DOHH2 (cell line): ENCODE measurements around the gene TEAD4.

Source experiments
- CTCF ChIP-seq: fragments of 200-600 bp; sonication (generic); IDR thresholded peaks from one replicate; pipeline ENCODE4 v1.5.1; 2014; ENCODE audit warnings: antibody characterized with exemption, mild to moderate bottlenecking, low read depth, low read length; ENCODE audit not compliant: poor library complexity, severe bottlenecking
- EZH2phosphoT487 ChIP-seq: fragments of 200-600 bp; sonication (generic); IDR thresholded peaks from 2 replicates; pipeline ENCODE4 v1.6.1; 2017; ENCODE audit warnings: borderline replicate concordance, mild to moderate bottlenecking, antibody characterized with exemption, low read length, moderate library complexity, mixed read lengths

GRCh38 chr12:3085341-3086139 lies 126.3 kb downstream of the TEAD4 start:
- no peak for TF ChIP-seq CTCF
- TF ChIP-seq EZH2phosphoT487: no peak
